Activated naive CD8-positive, alpha-beta T cell treated with anti-CD3 and anti-CD28 coated beads, Interleukin-2, amount 50 U/mL, for 16 hours (primary cell): ENCODE data around the gene CSTF2.
"Not testable (repeated sequence)": the region's sequence is repeated elsewhere in the genome, so short reads cannot be mapped to it uniquely, and the experiment has no call there.

Experiments
- DNase-seq: peaks from one replicate; pipeline ENCODE4 v3.0.0-alpha.2; 2020; ENCODE audit warnings: low read depth, low spot score

CSTF2 gene, protein sequence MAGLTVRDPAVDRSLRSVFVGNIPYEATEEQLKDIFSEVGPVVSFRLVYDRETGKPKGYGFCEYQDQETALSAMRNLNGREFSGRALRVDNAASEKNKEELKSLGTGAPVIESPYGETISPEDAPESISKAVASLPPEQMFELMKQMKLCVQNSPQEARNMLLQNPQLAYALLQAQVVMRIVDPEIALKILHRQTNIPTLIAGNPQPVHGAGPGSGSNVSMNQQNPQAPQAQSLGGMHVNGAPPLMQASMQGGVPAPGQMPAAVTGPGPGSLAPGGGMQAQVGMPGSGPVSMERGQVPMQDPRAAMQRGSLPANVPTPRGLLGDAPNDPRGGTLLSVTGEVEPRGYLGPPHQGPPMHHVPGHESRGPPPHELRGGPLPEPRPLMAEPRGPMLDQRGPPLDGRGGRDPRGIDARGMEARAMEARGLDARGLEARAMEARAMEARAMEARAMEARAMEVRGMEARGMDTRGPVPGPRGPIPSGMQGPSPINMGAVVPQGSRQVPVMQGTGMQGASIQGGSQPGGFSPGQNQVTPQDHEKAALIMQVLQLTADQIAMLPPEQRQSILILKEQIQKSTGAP

DNA sequence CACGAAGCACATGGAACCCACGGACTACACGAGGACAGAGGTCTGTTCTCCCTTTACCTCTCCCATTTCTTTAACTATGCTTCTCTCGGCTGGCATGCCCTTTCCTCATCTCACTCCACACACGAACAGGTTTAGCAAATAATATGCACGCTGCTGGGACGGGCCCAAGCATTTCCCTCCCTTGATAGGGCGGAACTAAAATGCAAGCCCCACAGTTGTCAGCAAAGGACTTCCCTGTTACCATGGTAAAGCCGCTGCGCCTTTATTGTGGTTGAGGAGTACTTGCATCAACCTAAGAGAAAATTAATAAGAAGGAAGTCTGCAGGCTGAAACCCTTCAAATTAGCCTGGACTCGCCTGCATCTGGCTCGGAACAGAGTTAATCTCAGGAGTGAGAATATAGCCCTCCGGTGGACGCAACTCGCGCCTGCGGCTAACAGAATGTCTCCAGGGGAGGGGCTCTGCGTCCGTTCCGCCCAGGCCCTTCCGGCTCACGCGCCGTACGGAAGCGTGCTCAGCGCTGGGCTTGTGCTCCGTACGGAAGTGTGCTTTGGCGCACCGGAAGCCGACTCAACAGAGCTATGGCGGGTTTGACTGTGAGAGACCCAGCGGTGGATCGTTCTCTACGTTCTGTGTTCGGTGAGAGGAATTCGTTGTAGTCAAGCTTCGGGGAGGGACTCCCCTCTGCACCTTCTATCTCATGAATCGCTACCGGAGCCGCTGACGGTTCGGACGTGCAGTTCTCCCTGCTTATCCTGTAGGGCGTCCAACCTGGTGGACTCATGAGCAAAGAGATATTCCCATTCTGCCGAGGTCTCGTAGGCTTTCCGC, at the start of gene CSTF2:
CSTF2 (plus strand) TSS at position 555 of the 830 bp plus-strand sequence; CDS start at position 581, 26 bp downstream.
- peak; percentile 43 for DNase-seq

DNA sequence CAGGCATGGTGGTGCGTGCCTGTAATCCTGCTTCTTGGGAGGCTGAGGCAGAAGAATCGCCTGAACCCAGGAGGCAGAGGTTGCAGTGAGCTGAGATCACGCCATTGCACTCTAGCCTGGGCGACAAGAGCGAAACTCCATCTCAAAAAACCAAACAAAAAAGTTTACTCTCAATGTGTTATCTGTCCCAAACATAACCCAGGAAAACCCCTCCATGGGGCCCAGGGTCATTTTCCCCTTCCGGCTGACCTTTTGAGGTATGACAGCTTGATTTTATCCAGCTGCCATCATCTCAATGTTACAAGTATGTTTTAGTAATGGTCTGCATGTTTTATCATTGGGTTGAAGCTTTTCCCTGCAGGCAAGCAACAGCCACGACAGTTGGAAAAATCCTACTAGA, 23.8 kb upstream of the CSTF2 start:
- DNase-seq, result not testable (repeated sequence)

DNA sequence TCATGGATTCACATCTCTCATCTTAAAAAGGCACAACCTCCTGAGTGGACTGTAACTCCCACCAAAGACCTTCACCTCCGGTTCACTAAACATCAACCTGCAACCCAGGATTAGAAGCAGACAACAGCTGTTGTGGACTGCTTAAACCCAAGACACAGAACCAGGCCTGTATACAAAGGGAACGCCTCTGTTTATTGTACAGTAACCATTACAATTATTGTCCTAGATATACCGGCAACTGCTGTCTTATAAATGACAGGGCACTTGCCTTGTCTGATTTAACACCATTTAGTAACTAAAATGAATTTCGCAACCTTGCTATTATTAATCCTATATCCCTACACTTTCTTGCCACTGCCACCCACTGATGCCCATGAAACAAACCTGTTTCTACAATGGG, 22.8 kb upstream of the CSTF2 start:
- DNase-seq, result no peak

DNA sequence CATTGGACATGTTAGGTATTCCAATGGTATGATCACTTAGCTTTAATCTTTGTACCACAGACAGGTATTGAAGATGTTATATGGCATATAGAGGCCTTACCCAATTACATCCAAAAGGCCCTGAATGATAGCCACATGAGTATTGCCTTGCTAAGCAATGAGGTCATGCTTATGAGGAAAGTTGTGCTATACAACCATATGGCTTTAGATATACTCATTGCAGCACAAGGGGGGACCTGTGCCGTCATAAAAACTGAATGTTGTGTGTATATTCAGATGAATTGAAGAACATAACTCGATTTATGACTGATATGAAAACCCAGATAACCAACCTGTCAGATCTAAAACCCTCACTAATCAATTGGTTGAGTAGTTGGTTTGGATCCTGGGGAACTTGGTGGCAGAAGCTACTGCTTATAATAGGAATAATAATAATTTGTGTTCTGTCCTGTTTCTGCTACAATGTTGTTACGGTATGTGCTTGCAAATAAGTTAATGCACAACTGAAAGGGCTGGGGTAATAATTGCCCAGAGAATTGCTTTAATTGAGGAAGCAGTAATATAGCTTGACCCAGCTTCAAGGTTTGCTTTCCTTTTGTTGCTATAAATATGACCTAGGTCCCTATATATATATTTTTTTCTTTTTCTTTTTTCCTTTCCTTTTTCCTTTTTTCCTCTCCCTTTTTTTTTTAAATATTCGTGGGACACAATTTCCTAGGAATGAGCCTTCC, 21.5 kb upstream of the CSTF2 start:
- DNase-seq, result no peak

DNA sequence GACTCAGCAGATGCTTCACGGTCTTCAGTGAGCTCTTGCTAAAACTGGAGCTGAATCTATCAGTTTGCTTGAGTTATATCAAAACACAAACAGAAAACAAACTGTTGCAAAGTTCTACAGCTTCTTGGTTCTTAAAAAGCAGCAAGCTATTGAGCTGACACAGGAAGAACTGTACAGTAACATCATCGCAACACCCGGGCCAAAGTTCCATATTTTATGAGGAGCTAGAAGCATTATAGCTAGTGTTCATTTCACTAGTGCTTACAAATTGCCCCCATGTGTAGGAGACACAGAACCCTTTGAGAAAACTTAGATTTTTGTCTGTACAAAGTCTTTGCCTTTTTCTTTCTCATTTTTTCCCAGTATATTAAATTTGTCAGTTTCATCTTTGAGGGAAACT, 17.3 kb upstream of the CSTF2 start:
- no peak for DNase-seq

DNA sequence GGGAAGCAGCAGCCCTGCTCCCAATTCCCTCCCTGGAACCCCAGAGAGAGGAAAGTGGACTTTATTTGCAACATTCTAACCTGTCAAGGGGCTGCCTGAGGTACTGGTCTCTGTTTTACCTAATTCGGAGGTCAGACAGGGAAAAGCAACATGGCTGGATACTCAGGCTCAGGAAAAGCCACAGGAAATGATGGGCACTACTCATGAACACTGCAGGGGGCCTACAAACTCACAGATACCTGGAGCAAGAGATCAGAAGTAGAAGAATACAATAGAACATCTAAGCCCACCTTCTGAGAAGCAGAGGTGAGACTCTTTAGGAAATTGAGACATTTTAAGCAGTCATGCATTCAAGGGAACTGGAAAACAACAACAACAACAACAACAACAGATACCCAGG, 15.4 kb upstream of the CSTF2 start:
- DNase-seq, result no peak

DNA sequence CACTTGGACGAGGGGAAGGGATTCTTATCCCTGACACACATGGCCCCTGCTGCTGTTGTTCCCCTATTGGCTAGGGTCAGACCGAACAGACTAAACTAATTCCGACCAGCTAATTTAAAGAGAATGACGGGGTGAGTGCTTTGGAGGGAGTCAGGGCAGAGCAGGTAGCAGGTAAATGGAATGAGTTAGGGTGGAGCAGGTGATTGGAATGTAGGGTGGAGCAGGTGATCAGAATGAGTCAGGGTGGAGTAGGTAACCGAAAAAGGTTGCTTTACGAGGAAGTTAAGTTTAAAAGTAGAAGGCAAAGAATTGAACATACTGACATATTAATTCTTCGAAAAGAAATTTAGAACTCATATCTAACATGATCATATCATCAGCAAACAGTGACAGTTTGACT, 11.9 kb upstream of the CSTF2 start:
- not testable (repeated sequence) for DNase-seq

DNA sequence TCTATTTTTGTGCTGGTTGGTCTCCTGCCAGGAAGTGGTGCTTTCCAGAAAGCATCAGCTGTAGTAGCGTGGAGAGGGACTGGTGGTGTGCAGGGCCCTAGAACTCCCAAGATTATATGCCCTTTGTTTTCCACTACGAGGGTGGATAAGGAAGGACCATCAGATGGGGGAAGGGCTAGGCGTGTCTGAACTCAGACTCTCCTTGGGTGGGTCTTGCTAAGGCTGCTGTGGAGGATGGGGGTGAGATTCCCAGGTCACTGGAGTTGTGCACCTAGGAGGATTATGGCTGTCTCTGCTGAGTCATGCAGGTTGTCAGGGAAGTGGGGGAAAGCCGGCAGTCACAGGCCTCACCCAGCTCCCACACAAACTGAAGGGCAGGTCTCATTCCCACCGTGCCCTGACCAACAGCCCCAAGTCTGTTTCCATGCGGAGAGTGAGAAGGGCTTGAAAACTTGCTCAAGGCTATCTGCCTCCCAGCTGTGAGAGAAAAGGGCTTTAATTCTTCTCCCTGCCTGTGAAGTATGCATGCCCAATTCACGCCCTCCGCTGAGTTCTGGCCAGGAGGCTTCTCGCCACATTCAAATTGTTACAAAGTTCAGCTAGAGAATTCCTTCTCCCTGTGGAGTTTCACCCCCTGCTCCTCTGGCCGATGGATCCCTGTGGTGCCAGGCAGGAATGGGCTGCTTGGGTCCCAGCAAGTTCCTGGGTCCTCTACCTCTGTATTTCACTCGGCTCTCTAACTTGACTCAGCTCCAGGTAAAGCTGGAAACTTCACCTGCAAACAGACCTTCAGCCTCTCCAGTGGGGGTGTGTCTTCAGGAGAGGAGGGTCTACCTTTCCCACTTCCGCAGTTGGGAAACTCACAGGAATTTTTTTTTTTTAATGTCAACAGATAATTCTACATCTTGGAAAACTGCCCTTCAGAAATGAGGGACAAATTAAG, 7.7 kb upstream of the CSTF2 start:
- no peak for DNase-seq

DNA sequence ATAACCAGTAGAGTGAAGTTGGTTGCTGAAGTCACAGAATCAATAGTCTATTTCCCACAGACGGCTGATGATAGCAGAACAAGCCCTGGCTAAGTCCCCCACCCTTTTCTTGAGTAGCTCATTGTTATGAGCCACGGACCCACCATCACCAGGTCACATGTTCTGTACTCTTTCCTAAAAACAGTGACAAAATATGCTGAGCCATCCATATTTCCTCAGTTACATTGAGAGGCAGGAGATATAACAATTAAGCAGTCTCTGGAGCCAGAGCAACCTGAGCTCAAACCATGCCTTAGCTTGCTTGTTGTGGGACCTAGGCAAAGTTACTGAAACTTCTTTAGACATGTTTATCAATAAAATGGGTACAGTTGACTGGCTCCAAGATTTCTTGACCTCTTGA, 2.9 kb upstream of the CSTF2 start:
- DNase-seq, result no peak

DNA sequence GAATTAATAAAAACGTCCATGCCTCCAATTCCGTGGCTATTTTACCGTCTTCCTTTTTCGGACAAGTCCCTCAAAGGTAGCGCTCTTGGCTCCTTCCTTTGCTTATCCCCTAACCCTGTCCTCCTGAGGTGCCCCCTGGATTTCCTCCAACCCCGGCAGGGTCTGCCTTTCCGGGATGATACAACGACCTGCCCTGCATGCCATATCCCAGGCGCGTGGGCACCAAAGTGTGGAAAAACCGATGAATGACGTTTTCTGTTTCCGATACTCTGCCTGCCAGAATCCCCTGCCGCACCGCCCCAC, 706 bp upstream of the CSTF2 start:
- no peak for DNase-seq

DNA sequence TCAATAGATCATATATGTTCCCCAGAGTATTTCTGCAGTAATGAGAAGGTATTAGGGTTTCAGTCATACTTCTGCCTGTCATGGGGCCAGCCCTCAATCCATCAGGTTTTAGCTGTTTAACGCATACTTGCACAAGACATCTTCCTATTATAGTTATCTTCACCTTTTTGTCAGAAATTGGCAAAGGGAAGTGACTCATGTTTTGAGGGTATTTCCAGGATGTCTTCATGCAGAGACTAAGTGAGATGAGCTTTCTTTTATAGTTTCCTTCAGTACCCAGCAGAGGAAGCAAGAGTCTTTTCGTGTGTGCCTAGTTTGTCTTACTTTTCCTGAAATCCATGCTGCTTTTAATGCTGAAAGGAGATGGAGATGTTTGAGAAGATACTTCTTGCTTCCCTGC, 9.5 kb downstream of the CSTF2 start:
- no peak for DNase-seq

DNA sequence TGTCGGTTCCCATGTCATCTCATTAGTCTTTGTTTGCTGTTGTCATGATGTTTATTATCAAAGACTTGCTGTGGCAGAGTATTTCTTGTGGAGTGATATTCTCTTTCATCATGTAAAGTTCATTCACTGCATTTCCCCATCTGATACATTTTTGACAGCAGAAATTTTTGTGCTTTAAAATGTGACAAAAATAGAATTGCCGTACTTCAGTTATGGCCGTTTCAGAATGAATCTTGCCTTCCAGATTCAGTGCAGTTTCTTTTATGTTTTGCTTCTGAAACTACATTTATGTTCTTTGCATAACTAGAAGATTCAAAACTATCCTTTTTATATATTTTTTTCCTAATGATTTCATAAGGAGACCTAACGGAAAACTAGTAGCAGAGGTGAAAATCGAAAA, 10.0 kb downstream of the CSTF2 start:
- DNase-seq, result no peak

DNA sequence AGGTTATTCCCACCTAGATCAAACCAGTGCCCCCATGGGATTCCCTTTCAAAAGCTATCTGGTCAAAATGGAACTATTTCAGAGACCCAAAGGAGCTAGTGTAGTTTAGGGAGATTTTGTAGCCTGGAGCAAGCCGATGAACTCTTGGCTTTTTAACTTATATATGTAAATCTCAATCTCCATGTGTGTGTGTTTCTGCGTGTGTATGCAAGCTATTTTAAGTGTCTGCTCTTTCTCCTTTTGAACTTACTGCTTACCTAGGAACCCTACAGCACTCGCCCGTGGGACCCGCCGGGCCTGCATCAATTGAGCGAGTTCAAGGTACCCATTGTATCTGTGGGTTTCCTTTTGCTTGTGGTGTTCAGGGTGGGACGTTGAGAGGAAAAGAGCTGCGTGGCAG, 10.4 kb downstream of the CSTF2 start:
- no peak for DNase-seq

DNA sequence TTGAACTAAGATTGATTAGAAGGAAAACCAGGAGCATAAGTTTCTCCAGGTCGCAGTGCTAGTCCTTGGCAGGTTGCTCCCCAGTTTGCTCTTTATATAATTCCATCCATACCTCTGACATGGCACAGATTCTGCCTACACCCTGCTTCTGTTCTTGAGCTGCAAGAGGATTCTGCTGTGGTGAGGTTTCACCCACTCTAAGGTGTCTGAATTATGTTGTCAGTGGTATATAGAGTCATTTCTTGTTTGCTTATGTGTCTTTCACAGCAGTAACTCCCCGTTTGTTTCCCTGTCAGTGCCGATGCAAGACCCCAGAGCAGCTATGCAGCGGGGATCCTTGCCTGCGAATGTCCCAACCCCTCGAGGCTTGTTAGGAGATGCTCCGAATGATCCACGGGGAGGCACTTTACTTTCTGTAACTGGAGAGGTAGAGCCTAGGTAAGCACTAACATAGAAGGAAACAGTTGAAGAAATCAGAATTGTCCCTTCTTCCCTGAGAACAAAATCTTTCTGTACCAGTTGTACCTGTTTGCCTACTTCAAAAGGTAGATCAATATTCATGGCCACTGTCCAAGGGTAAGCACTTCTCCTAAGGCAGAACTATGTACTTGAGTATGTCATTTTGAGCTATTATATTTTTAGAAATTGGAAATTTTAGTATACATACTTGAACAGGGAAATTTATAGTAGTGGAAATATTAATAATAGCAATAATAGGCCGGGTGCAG, 11.2 kb downstream of the CSTF2 start:
- DNase-seq, result no peak

DNA sequence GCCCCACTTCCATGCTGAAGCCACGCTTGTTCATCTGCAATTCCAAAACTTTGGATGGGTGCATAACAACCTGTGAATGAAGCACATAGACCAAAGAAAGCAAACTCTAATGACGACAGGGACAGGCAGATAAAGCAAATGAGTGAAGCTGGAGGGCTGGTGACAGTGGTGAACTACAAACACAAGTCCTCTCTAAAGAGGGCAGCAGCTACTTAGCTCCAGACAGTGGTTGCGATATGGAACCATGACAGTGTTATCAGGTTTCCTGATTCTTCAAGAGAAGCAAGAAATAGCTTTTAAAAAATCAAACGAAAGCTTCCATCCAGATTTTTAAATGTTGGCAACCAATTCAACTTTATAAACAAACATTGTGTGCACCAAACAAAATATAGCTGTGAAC, 30.1 kb downstream of the CSTF2 start:
- no peak for DNase-seq

DNA sequence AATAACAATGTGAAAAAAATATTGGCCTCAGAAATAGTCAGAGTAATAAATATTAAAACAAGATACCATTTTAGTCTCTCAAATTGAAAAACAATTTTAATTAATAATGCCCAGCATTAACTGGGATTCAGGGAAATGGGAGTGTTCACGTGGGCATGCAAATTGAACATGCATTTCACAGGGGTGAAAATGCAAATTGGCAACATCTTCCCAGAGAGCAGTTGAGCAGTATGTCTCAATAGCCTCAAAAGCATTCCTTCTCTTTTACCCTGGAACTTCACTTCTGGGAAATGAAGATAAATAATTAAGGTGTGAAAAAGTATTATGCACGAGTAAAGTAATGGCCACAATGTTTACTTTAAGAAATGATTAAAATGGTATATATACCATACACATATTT, 32.6 kb downstream of the CSTF2 start:
- DNase-seq, result no peak

DNA sequence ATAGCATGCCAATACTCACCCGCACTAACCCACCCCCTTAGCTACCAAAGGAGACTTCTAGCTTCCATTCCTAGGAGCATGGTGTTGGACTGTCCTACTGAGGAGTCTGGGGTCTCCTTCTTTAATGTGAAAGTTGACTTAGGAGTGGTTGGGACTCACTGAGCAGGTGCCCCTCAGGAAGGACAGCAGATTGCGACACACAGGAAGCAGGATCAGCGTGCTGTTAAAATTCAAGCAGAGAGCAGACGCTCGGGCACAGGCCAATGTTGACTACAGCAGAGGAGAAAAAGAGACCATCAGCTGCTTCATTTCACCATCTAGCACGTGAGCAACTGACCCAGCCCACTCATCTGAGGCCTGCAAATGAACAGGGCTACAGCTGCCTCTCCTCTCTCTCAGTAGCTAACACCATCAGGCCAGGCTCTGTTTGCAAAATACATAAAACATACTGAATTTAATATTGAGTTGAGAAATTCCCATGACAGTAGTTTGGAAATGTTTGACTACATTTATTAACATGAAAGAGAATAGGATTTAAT, 43.2 kb downstream of the CSTF2 start:
- DNase-seq, result no peak

DNA sequence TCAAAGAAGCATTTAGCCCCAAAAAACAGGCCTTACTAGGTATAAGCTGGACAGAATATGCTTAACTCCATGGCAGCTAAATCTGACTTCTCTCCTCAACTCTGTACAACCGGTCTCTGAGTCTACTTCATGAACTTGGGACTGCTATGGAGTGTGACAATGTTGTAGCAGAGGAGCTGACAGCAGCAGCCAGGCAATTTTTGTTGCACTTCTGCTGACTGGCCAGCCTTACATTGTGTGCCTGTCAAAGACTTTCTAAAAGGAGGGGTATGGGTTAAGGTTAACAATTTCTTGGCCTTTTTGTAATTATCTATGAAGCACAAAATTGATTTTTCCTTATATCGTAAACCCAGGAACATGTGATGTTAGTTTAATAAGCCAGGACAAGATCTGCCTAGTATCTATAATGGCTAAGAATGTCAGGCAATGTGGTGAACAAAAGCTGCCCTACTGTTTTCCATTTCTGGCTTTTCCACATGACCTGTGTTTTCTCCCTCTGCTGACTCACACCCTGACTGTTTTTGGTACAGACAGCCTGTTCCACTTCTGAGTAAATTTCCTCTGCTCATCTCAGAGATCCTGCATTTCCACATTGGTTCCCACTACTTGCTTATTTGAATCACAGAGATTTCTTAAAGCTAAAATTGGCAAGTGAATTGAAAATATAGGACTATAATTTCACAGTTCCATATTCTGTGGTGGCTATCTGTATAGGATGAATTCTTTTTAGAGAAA, 44.6 kb downstream of the CSTF2 start:
- DNase-seq, result no peak

DNA sequence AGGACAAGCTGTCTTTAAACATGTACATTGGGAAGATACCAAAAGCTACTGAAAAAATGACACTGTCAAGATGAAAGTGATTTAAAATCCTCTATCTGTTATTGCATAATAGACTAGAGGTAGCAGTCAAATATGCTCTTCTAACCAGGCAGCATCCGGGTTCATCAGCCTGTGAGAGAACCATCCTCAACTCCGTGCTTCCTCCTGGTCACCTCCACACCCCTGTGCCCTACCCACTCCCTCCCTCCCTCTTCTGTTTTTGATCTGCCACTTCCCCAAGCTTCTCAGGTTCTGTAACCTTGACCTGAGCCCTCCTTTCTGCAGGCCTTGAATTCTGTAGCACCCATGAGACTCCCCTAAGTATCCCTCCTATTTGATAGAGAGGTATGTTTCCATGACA, 48.1 kb downstream of the CSTF2 start:
- DNase-seq, result no peak
